Kidney (tissue), 14 donors: ENCODE data around the gene CA10. TPM values are rescaled to one million over a fixed set of nuclear protein-coding genes. Genes with fewer than 3 reads are reported as not detected.
A peak's percentile ranks its signal among the peaks of the same experiment; 100 is the strongest.

Source experiments
- DNase-seq, 5 donors: peaks; one replicate each; pipeline ENCODE4 v3.0.0-alpha.2; 2013 to 2020
- FAIRE-seq: peaks from 2 replicates; lab custom pipeline; 2012; peaks lifted over from hg19 to GRCh38; lab: Jason Lieb, UNC
- H3K27ac ChIP-seq, 2 donors: one replicate each; pipeline ENCODE4 v1.7.0; 2013; ENCODE audit warnings: low read depth in 2 of 2, low read length in 2 of 2, inconsistent platforms in 1 of 2
- H3K27me3 ChIP-seq: one replicate; pipeline ENCODE4 v1.7.1; 2013; ENCODE audit warnings: low read length, inconsistent platforms; ENCODE audit not compliant: control insufficient read depth, insufficient read depth
- H3K36me3 ChIP-seq, 3 donors: one replicate each; pipeline versions ENCODE4 v1.7.0 to v1.7.1; 2013; ENCODE audit warnings: low read length in 3 of 3, control low read depth in 1 of 3, inconsistent platforms in 1 of 3; ENCODE audit not compliant: insufficient read depth in 3 of 3, control insufficient read depth in 2 of 3
- H3K4me1 ChIP-seq, 3 donors: one replicate each; pipeline versions ENCODE4 v1.7.0 to v1.7.1; 2013; ENCODE audit warnings: low read length in 3 of 3, inconsistent platforms in 1 of 3, low read depth in 1 of 3; ENCODE audit not compliant: control insufficient read depth in 2 of 3, insufficient read depth in 2 of 3
- H3K4me3 ChIP-seq, 3 donors: one replicate each; pipeline versions ENCODE4 v1.7.0 to v1.8.1; 2013; ENCODE audit warnings: low read length in 3 of 3, control low read depth in 1 of 3, inconsistent platforms in 1 of 3
- H3K9ac ChIP-seq, 3 donors: one replicate each; pipeline versions ENCODE4 v1.7.0 to v1.7.1; 2013; ENCODE audit warnings: low read length in 3 of 3, control low read depth in 1 of 3, inconsistent platforms in 1 of 3
- H3K9me3 ChIP-seq, 3 donors: one replicate each; pipeline versions ENCODE4 v1.7.0 to v1.7.1; 2013; ENCODE audit warnings: low read length in 3 of 3, control low read depth in 1 of 3, inconsistent platforms in 1 of 3; ENCODE audit not compliant: control insufficient read depth in 2 of 3, insufficient read depth in 1 of 3
- intact Hi-C: fragments of 100-400 bp; cut with DNase I; formaldehyde crosslinking; loops from one replicate; pipeline ENCODE4 v1.11.1; 2022
- polyA plus RNA-seq: library from polyadenylated mRNA; stranded (reverse); fragments of 350-450 nt; fragmentation: Illumina TruSeq; extraction: RNeasy Lipid Tissue Mini Kit (QIAGEN cat#74804); gene quantifications from one replicate; pipeline ENCODE4 v1.2.3, GENCODE V29; 2014; ENCODE audit warnings: low read depth, low replicate concordance; ENCODE audit not compliant: insufficient read depth
- total RNA-seq: library from RNA; stranded (reverse); fragmentation: NEBNext Ultra II Directional; extraction: Animal tissue kit (Norgen Biotek cat#: 25700); gene quantifications from one replicate; pipeline ENCODE4 v1.2.1, GENCODE V29; 2021
- TF ChIP-seq, protein P1 (sequence below): IDR thresholded peaks from 3 replicates; pipeline ENCODE4 v1.5.1; 2012; ENCODE audit warnings: mild to moderate bottlenecking, moderate library complexity, borderline replicate concordance; ENCODE audit not compliant: insufficient read depth; ENCODE audit errors: extremely low read depth
- donor health status: control.
- donor health status: control.
- donor health status: control.
- donor health status: control.
- donor health status: control.
- donor health status: DM: yes; HTN: yes; CAD: no.
- donor health status: Normal renal cell carcinoma (clear cell type).

The CA10 gene
- total and polyA plus RNA-seq, 2 donors from 2014 or later: 3.7 to 9.8 TPM

DNA sequence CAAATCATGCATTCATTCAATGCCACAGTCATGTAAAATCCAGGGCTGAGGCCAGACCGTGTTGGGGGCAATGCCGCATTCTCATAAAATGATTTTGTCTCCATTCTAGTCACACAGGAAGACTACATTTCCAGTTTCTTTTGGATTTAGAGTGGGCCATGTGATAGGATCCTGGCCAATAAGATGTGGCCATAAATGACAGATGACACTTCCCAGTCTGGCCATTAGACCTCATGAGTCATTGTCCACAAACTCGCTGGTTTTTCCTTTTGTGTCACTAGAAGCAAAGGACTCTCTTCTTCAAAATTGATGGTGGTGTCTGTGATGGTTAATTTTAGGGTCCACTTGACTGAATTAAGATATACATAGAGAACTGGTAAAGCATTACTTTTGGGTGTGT lies 545.8 kb downstream of the CA10 start:
- TF ChIP-seq, protein P1, sequence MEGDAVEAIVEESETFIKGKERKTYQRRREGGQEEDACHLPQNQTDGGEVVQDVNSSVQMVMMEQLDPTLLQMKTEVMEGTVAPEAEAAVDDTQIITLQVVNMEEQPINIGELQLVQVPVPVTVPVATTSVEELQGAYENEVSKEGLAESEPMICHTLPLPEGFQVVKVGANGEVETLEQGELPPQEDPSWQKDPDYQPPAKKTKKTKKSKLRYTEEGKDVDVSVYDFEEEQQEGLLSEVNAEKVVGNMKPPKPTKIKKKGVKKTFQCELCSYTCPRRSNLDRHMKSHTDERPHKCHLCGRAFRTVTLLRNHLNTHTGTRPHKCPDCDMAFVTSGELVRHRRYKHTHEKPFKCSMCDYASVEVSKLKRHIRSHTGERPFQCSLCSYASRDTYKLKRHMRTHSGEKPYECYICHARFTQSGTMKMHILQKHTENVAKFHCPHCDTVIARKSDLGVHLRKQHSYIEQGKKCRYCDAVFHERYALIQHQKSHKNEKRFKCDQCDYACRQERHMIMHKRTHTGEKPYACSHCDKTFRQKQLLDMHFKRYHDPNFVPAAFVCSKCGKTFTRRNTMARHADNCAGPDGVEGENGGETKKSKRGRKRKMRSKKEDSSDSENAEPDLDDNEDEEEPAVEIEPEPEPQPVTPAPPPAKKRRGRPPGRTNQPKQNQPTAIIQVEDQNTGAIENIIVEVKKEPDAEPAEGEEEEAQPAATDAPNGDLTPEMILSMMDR: no peak
- no peaks in the 10 kb centered on the region for H3K36me3 ChIP-seq
- H3K27ac ChIP-seq: no peak overlapping the region
- H3K9me3 ChIP-seq: no peaks in the 10 kb centered on the region
- DNase-seq (no peak), FAIRE-seq (no peak)
- no peaks in the 10 kb centered on the region for H3K4me1 ChIP-seq
- intact Hi-C loops: no loop called here
- H3K4me3 ChIP-seq: no peak overlapping the region
- no peaks in the 10 kb centered on the region for H3K27me3 ChIP-seq
- H3K9ac ChIP-seq: no peak overlapping the region

DNA sequence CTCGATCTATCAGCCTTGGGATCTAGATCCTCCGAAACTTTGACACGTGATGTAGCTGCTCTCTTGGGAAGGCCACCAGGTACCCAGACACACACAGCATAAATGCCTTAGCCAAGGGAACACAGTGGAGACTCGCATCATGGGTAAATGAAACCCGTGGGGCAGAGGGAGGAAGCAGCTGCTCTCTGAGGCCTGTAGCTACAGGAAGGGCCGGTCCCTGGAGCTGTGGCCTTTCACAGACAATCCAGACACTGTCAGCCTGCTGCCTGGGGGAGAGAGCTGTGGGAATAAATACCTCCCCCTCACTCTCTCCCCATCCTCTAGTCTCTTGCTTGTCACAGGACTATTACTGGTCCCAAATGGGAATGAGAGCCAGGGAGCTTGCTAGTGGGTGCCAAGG lies 546.9 kb downstream of the CA10 start:
- DNase-seq: peak in 2 of 5 donors; percentile 5 to 16
- Histone ChIP-seq H3K36me3 (no peaks in the 10 kb centered on the region), H3K4me1 (no peaks in the 10 kb centered on the region), H3K9me3 (no peaks in the 10 kb centered on the region), H3K9ac (no peak overlapping the region), H3K4me3 (no peak overlapping the region), H3K27ac (no peak overlapping the region), H3K27me3 (no peaks in the 10 kb centered on the region)
- TF ChIP-seq, protein P1: no peak
- intact Hi-C loops: no loop called here
- FAIRE-seq: no peak

DNA sequence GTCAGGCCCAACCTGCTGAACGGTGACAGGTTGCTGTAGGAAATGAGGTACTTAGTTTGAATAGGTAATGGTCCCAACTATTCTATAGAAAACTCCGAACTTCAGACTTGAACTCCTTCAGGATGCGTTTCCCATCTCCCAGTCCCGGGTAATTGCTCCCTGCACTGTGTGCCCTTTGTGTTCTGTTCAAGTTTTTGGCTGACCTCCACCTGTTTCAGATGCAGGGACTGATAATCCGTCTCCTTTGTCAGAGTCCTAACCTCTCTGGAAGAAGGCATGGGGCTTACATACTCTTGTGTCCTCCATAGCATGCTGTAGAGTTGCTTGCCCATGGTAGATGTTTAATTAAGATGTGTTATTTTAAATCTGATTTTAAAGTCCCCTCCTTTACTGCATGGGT lies 547.7 kb downstream of the CA10 start:
- H3K4me1 ChIP-seq: no peaks in the 10 kb centered on the region
- H3K9me3 ChIP-seq: no peaks in the 10 kb centered on the region
- DNase-seq (no peak), FAIRE-seq (no peak)
- no peak overlapping the region for H3K9ac ChIP-seq
- no peak overlapping the region for H3K4me3 ChIP-seq
- intact Hi-C loops: no loop called here
- no peaks in the 10 kb centered on the region for H3K36me3 ChIP-seq
- TF ChIP-seq, protein P1: no peak
- no peaks in the 10 kb centered on the region for H3K27me3 ChIP-seq
- no peak overlapping the region for H3K27ac ChIP-seq

DNA sequence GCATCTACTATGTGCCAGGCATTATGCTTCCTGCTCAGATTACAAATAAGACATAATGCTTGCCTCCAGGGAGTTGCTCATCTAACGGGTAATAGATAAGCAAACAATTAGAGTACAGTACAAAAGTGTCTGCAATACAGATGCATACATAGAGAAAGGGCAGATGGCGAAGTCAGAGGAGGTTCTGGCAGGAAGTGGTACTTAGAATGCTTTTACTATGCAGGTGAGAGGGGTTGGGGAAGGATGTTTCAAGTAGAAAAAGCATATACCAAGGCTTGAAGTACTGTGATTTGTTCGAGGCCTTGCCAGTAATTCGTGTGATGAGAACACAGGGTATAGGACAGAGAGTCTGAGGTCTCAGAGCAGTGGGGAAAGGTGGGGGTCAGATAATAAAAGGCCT lies 548.4 kb downstream of the CA10 start:
- Histone ChIP-seq H3K9me3 (no peaks in the 10 kb centered on the region), H3K27me3 (no peaks in the 10 kb centered on the region), H3K4me3 (no peak overlapping the region), H3K36me3 (no peaks in the 10 kb centered on the region), H3K27ac (no peak overlapping the region), H3K9ac (no peak overlapping the region), H3K4me1 (no peaks in the 10 kb centered on the region)
- intact Hi-C loops: no loop called here
- FAIRE-seq: no peak
- TF ChIP-seq, protein P1: no peak
- DNase-seq: no peak
